Left renal cortex interstitium (tissue), 4 donors: ENCODE measurements around the gene SYTL3. TPM values are rescaled to one million over a fixed set of nuclear protein-coding genes. Genes with fewer than 3 reads are reported as not detected.
"Not testable (repeated sequence)": the region's sequence is repeated elsewhere in the genome, so short reads cannot be mapped to it uniquely, and the experiment has no call there.

Source experiments
- DNase-seq, 4 donors: peaks; one replicate each; pipeline ENCODE4 v3.0.0-alpha.2; 2013; ENCODE audit warnings: low read depth in 4 of 4, low spot score in 2 of 4, missing footprints in 1 of 4
- polyA plus RNA-seq, 4 donors: library from polyadenylated mRNA; unstranded; fragments of 120-200 nt; gene quantifications; one replicate each; pipeline ENCODE4 v1.2.1, GENCODE V29; 2013; ENCODE audit not compliant: insufficient read length in 4 of 4

Gene SYTL3
- polyA plus RNA-seq, 4 donors: 3.3 to 4.8 (median 3.5) TPM

GRCh38 chr6:158784505-158784904, 134.7 kb downstream of the SYTL3 start:
- DNase-seq: no peak

GRCh38 chr6:158785036-158785435, 135.2 kb downstream of the SYTL3 start:
- no peak for DNase-seq

GRCh38 chr6:158786645-158787304, 136.9 kb downstream of the SYTL3 start:
- no peak for DNase-seq

- no peak for DNase-seq
Observed at GRCh38 chr6:158787395-158787794, 137.5 kb downstream of the SYTL3 start.

- DNase-seq: no peak
Observed at GRCh38 chr6:158789115-158789917, 139.5 kb downstream of the SYTL3 start.

GRCh38 chr6:158791274-158791855, 141.5 kb downstream of the SYTL3 start:
- no peak for DNase-seq

GRCh38 chr6:158792505-158792904, 142.7 kb downstream of the SYTL3 start:
- DNase-seq: not testable (repeated sequence)

GRCh38 chr6:158793432-158793831, 143.6 kb downstream of the SYTL3 start:
- DNase-seq: no peak

- no peak for DNase-seq
Observed at GRCh38 chr6:158795516-158795915, 145.7 kb downstream of the SYTL3 start.

- DNase-seq: no peak
Observed at GRCh38 chr6:158796353-158796752, 146.5 kb downstream of the SYTL3 start.

GRCh38 chr6:158797331-158798310, 147.8 kb downstream of the SYTL3 start:
- DNase-seq: no peak

- DNase-seq: no peak
Observed at GRCh38 chr6:158798311-158798710, 148.5 kb downstream of the SYTL3 start.

- peak in 1 of 4 donors; percentile 74 for DNase-seq
Observed at GRCh38 chr6:158799051-158799792, 149.4 kb downstream of the SYTL3 start.

GRCh38 chr6:158801655-158802294, 151.9 kb downstream of the SYTL3 start:
- no peak for DNase-seq

- DNase-seq: no peak
Observed at GRCh38 chr6:158803733-158804143, 153.9 kb downstream of the SYTL3 start.

- DNase-seq: no peak
Observed at GRCh38 chr6:158804207-158804606, 154.4 kb downstream of the SYTL3 start.

- DNase-seq: no peak
Observed at GRCh38 chr6:158805698-158806377, 156.0 kb downstream of the SYTL3 start.

- DNase-seq: no peak
Observed at GRCh38 chr6:158807515-158808441, 157.9 kb downstream of the SYTL3 start.
